ENCODE data around the gene ALDH1A2.
A peak's percentile ranks its signal among the peaks of the same experiment; 100 is the strongest.

The ALDH1A2 gene

DNA sequence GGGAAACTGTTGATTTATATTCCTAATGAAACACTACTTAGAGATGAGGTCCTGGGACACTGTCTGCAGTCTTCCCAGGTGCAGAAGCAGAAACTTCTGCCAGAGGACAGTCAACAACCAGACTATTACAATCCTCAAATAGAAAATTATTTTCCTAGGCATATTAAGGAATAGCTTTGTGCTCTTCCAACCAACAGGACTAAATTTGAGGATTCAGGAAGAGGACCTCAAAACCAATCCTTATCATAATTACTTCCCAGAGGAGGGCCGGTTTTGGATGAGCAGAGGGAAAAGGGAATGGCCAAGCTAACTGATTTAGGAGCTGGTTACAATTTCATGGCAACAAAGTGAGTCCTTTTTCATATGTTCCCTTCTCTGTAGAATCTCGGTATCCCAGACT, 21.0 kb downstream of the ALDH1A2 start:
- H3K4me3 ChIP-seq: no peak overlapping the region
- DNase-seq (ENCODE audit: low spot score): no peak
- TF ChIP-seq CTCF (IDR thresholded peaks at IDR 0.05): no peak
- no peak overlapping the region for H3K27ac ChIP-seq

DNA sequence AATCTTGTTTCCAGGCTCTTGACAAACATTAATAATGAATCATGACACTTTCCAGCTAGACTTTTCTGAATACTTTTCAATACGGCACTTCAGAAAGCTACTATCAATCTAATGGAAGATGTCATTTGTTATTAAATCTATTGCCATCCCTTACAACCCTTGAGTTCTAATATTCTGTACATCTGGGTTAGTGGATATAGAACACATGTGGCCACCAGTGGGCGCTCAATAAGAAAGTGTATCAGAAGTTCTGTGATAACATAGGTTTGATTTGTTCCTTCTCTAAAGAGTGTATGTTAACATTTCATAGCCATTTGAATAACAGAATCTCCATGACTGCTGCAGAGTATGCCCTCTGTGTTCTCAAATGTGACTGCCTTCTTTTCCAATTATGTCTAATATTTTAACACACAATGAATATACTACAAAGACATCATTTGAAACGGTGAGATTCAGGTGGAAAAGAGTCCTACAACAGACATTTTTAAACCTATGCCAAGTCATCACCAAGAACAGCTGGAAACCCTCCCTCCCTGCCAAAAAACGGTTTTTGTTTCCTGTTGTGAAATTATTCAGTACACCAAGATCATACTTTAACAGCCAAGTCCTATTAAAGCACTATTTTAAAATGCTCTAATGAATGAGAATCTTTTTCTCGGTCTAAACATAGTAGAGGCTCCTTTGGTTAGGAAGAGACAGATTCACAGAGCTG, 22.2 kb downstream of the ALDH1A2 start:
- peak; percentile 28 for TF ChIP-seq CTCF (IDR thresholded peaks at IDR 0.05)
- DNase-seq (ENCODE audit: low spot score): no peak
- Histone ChIP-seq H3K4me3 (no peak overlapping the region), H3K27ac (no peak overlapping the region)

DNA sequence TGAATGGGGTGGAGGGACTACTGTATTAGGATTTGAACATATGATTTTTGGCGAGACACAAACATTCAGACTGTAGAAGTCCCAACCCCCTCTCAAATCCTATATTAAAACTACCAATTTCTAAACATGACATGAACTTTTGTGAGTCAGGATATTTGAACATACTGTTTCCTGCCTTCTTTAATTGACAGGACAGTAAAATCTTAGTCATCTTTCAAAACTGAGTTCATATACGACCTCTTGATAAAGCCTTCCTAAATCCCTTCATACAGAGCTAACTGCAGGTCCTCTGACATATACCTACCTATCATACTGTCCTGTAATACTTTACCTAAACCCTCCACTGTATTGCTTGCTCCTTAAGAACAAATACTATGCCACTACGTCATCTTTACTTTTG, 23.5 kb downstream of the ALDH1A2 start:
- DNase-seq (ENCODE audit: low spot score): no peak
- TF ChIP-seq CTCF (IDR thresholded peaks at IDR 0.05): no peak
- Histone ChIP-seq H3K4me3 (no peak overlapping the region), H3K27ac (no peak overlapping the region)

DNA sequence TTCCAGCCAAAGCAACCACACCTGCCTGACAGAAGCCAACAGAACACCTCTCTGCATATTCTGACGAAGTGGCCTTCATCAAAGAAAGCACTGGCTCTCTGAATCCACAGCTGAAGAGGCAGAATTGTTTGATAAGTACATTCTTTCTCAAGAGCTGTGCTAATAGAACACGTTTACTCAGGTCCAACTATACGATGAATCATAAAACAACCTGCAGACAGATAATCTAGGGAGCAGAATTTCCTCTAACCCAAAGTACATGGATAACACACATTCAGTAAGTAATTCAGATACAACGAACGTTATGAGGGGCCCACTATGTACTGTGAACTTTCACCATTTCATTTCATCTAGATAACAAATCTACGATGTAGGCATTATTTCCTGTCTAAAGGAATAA, 25.4 kb downstream of the ALDH1A2 start:
- no peak for TF ChIP-seq CTCF (IDR thresholded peaks at IDR 0.05)
- Histone ChIP-seq H3K27ac (no peak overlapping the region), H3K4me3 (no peak overlapping the region)
- DNase-seq (ENCODE audit: low spot score): no peak

- Histone ChIP-seq H3K4me3 (no peak overlapping the region), H3K27ac (no peak overlapping the region)
- DNase-seq (ENCODE audit: low spot score): no peak
- TF ChIP-seq CTCF (IDR thresholded peaks at IDR 0.05): no peak
Measured at GRCh38 chr15:58039079-58040035, 26.2 kb downstream of the ALDH1A2 start.

- no peak overlapping the region for H3K4me3 ChIP-seq
- no peak for TF ChIP-seq CTCF (IDR thresholded peaks at IDR 0.05)
- DNase-seq (ENCODE audit: low spot score): no peak
Measured at GRCh38 chr15:58038426-58039078, 27.0 kb downstream of the ALDH1A2 start.

More at GRCh38 chr15:58038426-58039078, 27.0 kb downstream of the ALDH1A2 start:
- no peak overlapping the region for H3K27ac ChIP-seq

Data from coronary artery (tissue), 2 donors.